Measurements from ENCODE around the gene PNKP.

Gene PNKP

DNA sequence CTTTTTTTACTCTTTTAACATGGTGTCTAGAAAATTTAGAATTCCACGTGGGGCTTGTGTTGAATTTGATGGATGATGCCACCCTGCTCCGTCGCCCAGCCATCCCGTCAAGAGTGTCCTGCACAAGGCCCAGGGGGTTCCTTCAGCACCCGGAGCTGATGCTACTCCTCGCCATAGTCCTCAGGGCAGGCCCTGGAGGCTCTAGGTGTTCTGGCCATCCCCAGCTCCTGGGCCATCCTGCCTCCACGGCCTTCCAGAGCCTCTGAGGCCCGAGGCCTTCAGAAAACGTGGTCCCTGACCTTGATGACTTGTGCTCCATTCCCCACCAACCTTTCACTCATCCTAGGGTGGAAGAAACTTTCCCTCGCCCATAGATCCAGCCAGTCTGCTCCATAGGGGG is 6.5 kb upstream of the PNKP start:
- Histone ChIP-seq H3K27ac (ENCODE audit: low read depth, low read length) (no peak overlapping the region), H3K9ac (ENCODE audit: low read depth, low read length) (no peak overlapping the region), H3K9me3 (ENCODE audit: insufficient read depth, low read depth, low read length) (no peaks in the 10 kb centered on the region), H3K4me3 (ENCODE audit: low read length) (no peak overlapping the region), H3K27me3 (ENCODE audit: insufficient read depth, low read length) (no peaks in the 10 kb centered on the region), H3K36me3 (ENCODE audit: insufficient read depth, low read length) (peaks cover 6% of the 10 kb centered on the region), H3K4me1 (ENCODE audit: insufficient read depth, low read length) (peaks cover 12% of the 10 kb centered on the region)
- WGBS: 91% methylated on average over 10 of the region's 10 CpGs

DNA sequence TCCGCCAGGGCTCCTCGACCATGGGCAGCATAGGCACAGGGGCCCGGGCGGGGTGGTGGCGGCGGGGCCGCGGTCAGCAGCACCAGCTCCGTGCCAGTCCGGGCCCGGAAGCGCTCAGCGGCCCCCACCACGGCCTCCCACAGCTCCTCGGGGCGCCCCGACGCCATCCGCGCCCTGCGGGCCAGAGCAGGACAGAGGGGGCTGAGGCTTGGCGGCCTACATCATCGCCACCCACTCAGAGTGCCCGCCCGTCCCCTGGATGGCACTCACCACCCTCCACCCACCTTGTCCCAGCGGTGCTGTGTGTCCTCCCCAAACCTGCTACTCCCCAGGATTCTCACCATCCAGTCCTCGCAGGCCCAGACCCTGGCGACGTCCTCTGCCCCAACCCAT is 5.7 kb upstream of the PNKP start:
- Histone ChIP-seq H3K9ac (ENCODE audit: low read depth, low read length) (no peak overlapping the region), H3K9me3 (ENCODE audit: insufficient read depth, low read depth, low read length) (no peaks in the 10 kb centered on the region), H3K27me3 (ENCODE audit: insufficient read depth, low read length) (no peaks in the 10 kb centered on the region), H3K27ac (ENCODE audit: low read depth, low read length) (no peak overlapping the region), H3K36me3 (ENCODE audit: insufficient read depth, low read length) (peaks cover 4% of the 10 kb centered on the region; the same call in 1 of the 2 replicates), H3K4me1 (ENCODE audit: insufficient read depth, low read length) (peaks cover 8% of the 10 kb centered on the region; the same call in 1 of the 2 replicates), H3K4me3 (ENCODE audit: low read length) (no peak overlapping the region)
- 96% methylated on average over 29 of the region's 29 CpGs for WGBS

DNA sequence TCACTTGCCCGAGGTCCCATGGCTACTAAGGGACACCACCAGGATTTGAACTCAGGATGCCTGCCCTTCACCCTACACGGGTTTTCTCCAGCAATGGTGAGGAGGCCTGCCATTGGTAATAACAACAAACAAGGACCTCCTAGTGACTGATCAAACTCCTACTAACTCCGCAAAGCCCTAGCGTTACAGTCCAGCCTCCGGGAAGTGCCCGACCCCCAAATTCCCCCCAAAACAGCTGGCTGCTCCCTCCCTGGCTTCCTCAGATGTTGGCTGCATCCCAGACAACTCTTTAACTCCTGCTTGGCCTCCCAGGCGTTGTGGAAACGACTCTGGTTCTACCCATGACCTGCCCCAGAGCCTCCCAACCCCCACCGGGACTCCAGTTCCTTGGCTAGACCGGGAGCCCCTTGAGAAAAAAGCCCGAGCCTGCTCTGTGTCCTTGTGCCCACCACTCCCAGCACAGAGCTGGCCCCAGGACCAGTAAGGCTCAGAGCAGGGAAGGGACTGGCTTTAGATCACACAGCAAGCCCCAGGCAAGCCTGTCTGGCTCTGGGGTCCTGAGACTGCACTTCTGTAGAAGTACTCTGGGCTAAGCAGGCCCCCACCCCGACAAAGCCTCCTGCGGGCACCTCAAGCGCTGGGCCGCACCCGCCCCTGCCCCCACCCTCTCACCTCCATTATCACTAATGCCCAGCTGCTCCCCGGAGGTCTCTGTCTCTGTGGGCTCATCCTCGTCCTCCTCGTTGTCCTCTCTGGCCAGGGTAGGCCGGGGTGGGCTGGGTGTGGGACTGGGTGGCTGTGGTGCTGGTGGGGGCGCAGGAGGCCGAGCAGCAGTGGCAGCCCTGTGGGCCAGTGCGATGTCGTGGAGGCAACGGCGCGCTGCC is 5.1 kb upstream of the PNKP start:
- Histone ChIP-seq H3K27me3 (ENCODE audit: insufficient read depth, low read length) (no peaks in the 10 kb centered on the region), H3K9me3 (ENCODE audit: insufficient read depth, low read depth, low read length) (no peaks in the 10 kb centered on the region), H3K4me3 (ENCODE audit: low read length) (no peak overlapping the region), H3K27ac (ENCODE audit: low read depth, low read length) (no peak overlapping the region), H3K36me3 (ENCODE audit: insufficient read depth, low read length) (peaks cover 4% of the 10 kb centered on the region; the same call in 1 of the 2 replicates), H3K4me1 (ENCODE audit: insufficient read depth, low read length) (peaks cover 11% of the 10 kb centered on the region; the same call in 1 of the 2 replicates), H3K9ac (ENCODE audit: low read depth, low read length) (no peak overlapping the region)
- 93% methylated on average over 27 of the region's 27 CpGs for WGBS

DNA sequence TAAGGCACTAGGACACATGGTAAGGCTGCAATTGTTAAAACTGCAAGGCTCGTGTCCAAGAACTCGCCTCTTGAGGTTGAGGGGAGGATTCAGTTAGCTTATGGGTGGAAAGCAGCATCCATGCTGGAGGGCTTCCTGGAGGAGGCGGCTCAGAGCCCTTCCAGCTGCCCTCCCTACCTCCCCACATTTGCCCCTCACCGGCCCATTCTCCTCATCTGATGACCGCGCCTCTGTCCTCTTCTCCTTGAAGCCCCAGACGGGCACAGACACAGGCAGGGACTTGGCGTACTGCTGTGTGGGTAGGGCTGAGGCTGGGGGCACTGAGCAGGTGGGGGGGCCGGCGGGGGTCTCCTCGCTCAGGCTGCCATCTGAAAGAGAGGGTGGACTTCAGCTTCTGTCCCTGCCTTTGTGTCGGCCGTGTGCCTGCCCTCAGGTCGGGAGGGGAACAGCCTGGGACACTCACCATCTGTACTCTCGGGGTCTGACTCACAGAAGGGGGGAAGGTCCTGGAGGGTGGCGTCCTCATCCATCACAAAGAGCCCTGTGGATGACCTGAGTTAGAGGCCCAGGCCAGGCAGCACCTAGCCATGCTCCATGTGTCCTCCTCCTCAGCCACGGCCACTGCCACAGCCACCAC is 4.1 kb upstream of the PNKP start:
- no peak overlapping the region for H3K27ac ChIP-seq (ENCODE audit: low read depth, low read length)
- no peak overlapping the region for H3K9ac ChIP-seq (ENCODE audit: low read depth, low read length)
- 94% methylated on average over 17 of the region's 17 CpGs for WGBS
- no peaks in the 10 kb centered on the region for H3K27me3 ChIP-seq (ENCODE audit: insufficient read depth, low read length)
- no peaks in the 10 kb centered on the region for H3K9me3 ChIP-seq (ENCODE audit: insufficient read depth, low read depth, low read length)
- peaks cover 11% of the 10 kb centered on the region; the same call in 1 of the 2 replicates for H3K4me1 ChIP-seq (ENCODE audit: insufficient read depth, low read length)
- no peak overlapping the region for H3K4me3 ChIP-seq (ENCODE audit: low read length)
- H3K36me3 ChIP-seq (ENCODE audit: insufficient read depth, low read length): peaks cover 4% of the 10 kb centered on the region; the same call in 1 of the 2 replicates

DNA sequence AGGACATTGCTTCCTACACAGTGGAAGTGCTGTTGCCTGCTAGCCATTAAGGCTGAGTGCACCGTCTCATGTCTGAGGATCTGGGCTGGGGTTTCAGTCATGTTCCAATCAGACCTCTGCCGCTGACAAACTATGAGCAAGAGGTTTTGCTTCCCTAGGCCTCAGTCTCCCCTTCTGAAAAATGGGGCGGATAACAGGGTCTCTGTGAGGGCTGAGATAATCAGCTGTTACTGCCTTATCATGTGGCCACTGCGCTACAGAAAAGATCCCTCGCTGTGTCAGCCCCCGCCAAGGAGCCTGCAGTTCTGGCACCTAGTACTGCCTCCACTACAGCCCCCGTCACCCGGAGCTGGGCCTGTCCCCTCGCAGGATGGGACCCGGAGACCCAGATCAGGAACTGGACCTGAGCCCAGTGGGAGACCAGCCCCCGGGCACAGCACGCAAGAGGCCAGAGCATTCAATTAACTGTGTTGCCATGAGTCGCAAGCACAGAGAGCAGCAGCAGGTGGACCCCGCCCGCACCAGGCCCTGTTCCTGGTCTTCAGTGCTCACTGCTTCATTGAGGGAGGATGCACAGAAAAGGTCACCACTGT is 3.0 kb upstream of the PNKP start:
- Histone ChIP-seq H3K36me3 (ENCODE audit: insufficient read depth, low read length) (peaks cover 4% of the 10 kb centered on the region; the same call in 1 of the 2 replicates), H3K4me1 (ENCODE audit: insufficient read depth, low read length) (peaks cover 8% of the 10 kb centered on the region; the same call in 1 of the 2 replicates), H3K9me3 (ENCODE audit: insufficient read depth, low read depth, low read length) (no peaks in the 10 kb centered on the region), H3K27ac (ENCODE audit: low read depth, low read length) (peak overlapping the region; percentile 73; the same call in 1 of the 2 replicates), H3K27me3 (ENCODE audit: insufficient read depth, low read length) (no peaks in the 10 kb centered on the region), H3K4me3 (ENCODE audit: low read length) (peak overlapping the region; percentile 58), H3K9ac (ENCODE audit: low read depth, low read length) (peak overlapping the region; percentile 64)
- WGBS: 89% methylated on average over 15 of the region's 15 CpGs

DNA sequence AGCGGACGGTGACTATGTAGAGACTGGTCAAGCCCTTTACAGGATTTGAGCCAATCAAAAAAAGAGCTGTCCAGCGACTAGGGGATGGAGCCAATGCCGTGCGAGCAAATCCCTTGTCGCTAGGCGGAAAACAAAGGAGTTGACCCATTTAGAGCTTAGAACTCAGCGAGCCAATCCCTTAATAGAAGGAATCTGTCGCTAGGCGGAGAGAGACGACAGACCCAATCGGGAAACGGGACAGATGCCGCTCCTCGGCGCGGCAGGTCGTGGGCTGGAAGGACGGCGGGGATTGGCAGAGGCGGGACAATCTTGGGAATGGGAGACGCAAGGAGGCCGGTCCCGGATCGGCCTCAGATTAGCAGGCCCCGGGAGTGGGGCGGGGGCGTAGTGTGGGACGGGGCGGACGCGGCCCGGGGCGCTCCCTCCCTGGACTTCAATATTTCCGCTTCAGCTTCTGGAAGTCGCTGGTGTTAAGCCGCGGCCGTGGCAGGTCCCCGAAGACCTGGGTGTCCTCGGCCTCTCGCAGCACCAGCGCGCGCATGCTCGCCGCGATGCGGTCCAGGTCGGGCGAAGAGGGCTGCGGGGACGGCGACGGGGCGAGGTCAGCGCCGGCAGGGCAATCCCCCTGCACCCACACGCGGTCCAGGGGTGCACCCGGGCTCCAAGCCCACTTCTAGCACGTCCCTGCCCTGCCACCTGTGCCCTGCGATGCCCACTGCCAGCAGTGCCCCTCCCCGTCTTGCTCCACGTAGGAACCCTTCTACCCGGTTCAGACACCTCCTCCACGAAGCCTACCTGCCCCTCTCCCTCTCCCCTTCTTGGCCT is 2.3 kb upstream of the PNKP start:
- Histone ChIP-seq H3K36me3 (ENCODE audit: insufficient read depth, low read length) (peaks cover 8% of the 10 kb centered on the region), H3K27me3 (ENCODE audit: insufficient read depth, low read length) (no peaks in the 10 kb centered on the region), H3K27ac (ENCODE audit: low read depth, low read length) (peak overlapping the region; percentile 73), H3K9ac (ENCODE audit: low read depth, low read length) (peak overlapping the region; percentile 64), H3K4me1 (ENCODE audit: insufficient read depth, low read length) (peaks cover 6% of the 10 kb centered on the region; the same call in 1 of the 2 replicates), H3K4me3 (ENCODE audit: low read length) (peak overlapping the region; percentile 58), H3K9me3 (ENCODE audit: insufficient read depth, low read depth, low read length) (no peaks in the 10 kb centered on the region)
- 3% methylated on average over 67 of the region's 67 CpGs for WGBS

DNA sequence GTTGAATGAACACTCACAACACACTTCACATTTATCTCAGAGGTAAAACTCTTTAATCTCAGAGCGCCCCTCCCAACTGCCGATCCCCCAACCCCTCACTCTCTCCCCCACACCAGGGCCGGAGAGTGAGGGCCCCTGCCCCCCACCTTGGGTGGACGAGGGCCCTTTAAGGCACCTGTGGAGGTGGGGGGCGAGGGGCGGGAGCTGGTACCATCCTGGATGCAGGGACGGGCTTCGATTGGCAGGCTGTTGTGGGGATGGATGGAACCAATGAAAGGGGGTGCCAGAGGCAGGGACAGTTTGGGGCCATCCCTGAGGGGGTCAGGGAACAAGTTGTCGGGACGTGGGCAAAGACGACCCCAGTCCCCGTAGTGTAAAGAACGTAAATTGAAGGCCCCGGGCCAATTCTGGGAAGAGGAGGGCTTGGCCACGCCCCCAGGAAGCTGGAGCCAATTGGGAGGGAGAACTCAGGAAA is 1.7 kb upstream of the PNKP start:
- peak overlapping the region; percentile 53 for H3K4me3 ChIP-seq (ENCODE audit: low read length)
- 11% methylated on average over 15 of the region's 15 CpGs for WGBS
- no peak overlapping the region for H3K9ac ChIP-seq (ENCODE audit: low read depth, low read length)
- peak overlapping the region; percentile 21; the same call in 1 of the 2 replicates for H3K27ac ChIP-seq (ENCODE audit: low read depth, low read length)
- no peaks in the 10 kb centered on the region for H3K9me3 ChIP-seq (ENCODE audit: insufficient read depth, low read depth, low read length)
- H3K4me1 ChIP-seq (ENCODE audit: insufficient read depth, low read length): peaks cover 6% of the 10 kb centered on the region; the same call in 1 of the 2 replicates
- H3K36me3 ChIP-seq (ENCODE audit: insufficient read depth, low read length): peaks cover 15% of the 10 kb centered on the region
- no peaks in the 10 kb centered on the region for H3K27me3 ChIP-seq (ENCODE audit: insufficient read depth, low read length)

DNA sequence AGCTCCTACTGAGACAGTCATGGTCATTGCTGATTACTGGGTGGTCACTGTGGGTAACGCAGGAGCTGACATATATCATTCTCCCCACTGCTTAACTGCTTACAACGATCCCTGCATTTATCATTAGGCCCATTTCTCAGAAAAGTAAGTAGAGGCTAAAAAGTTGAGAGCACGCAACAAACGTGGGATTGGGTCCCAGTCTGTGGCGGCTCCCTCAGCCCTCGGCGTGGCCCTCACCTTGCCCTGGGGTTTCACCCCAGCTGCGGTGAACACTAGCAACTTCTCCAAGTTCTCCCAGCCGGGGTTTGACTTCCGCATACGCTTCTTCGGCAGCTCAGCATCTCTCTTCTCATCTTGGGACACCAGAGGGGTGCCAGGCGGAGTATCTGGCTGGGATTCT is 2.5 kb downstream of the PNKP start:
- Histone ChIP-seq H3K36me3 (ENCODE audit: insufficient read depth, low read length) (peaks cover 46% of the 10 kb centered on the region), H3K4me3 (ENCODE audit: low read length) (no peak overlapping the region)

DNA sequence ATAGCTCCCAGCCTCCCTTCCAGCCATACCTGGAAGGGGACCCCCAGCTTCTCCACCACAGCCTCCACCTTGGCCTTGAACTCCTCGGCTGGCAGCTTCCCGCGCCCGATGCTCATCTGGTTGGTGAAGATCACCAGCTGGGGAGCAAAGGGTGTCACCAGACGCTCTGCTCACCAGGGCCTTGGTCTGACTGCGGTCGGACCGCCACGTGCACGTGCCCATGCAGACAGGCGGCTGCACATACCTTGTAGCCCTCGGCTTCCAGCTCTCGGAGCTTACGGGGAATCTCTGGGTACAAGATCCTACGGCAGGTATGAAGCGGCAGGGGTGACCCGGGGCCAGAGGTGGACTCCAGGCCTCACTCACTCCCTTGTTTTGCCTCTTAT is 3.4 kb downstream of the PNKP start:
- WGBS: 96% methylated on average over 17 of the region's 17 CpGs
- Histone ChIP-seq H3K4me1 (ENCODE audit: insufficient read depth, low read length) (0 out of 2 replicates have a peak, but pooled peaks cover 2% of the 10 kb centered on the region), H3K4me3 (ENCODE audit: low read length) (no peak overlapping the region), H3K9me3 (ENCODE audit: insufficient read depth, low read depth, low read length) (no peaks in the 10 kb centered on the region), H3K9ac (ENCODE audit: low read depth, low read length) (no peak overlapping the region), H3K27ac (ENCODE audit: low read depth, low read length) (no peak overlapping the region), H3K36me3 (ENCODE audit: insufficient read depth, low read length) (peaks cover 53% of the 10 kb centered on the region), H3K27me3 (ENCODE audit: insufficient read depth, low read length) (no peaks in the 10 kb centered on the region)

More for the DNA sequence above, 2.5 kb downstream of the PNKP start:
- Histone ChIP-seq H3K9me3 (ENCODE audit: insufficient read depth, low read depth, low read length) (no peaks in the 10 kb centered on the region), H3K9ac (ENCODE audit: low read depth, low read length) (no peak overlapping the region), H3K4me1 (ENCODE audit: insufficient read depth, low read length) (0 out of 2 replicates have a peak, but pooled peaks cover 2% of the 10 kb centered on the region), H3K27ac (ENCODE audit: low read depth, low read length) (no peak overlapping the region), H3K27me3 (ENCODE audit: insufficient read depth, low read length) (no peaks in the 10 kb centered on the region)
- WGBS: 95% methylated on average over 13 of the region's 13 CpGs

DNA sequence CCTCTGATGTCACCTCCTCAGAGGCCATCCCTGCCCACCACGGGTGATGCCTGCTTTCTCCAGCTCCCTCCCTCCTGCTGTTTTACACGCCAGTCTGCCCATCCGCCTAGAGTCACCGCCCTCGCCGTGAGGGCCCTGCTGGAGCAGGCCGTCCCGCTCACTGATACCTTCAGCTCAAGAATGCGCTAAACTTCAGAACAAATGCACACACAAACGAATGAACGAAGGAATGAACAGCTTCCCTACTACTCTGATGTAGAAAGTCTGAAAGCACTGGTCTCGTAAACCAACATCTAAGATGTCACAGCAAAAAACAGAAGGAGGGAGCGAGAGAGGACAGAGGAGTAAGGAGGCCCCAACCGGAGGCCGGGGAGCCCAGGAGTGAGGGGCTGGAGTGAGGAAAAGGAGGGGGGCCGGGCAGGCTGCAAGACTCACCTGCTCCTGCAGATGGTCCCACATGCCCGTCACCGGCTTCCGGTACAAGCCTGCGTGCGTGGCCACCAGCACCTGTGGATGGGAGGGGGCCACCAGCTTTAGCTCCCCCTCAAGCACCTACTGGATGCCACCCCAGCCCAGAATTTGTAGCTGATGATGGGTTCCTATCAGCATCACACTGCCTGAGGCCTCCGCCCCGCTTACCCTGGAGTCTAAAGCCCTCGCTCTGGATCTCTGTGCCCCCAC is 4.0 kb downstream of the PNKP start:
- H3K9ac ChIP-seq (ENCODE audit: low read depth, low read length): no peak overlapping the region
- no peaks in the 10 kb centered on the region for H3K27me3 ChIP-seq (ENCODE audit: insufficient read depth, low read length)
- WGBS: 91% methylated on average over 24 of the region's 24 CpGs
- H3K4me1 ChIP-seq (ENCODE audit: insufficient read depth, low read length): 0 out of 2 replicates have a peak, but pooled peaks cover 2% of the 10 kb centered on the region
- H3K27ac ChIP-seq (ENCODE audit: low read depth, low read length): no peak overlapping the region
- H3K36me3 ChIP-seq (ENCODE audit: insufficient read depth, low read length): peaks cover 58% of the 10 kb centered on the region
- H3K4me3 ChIP-seq (ENCODE audit: low read length): no peak overlapping the region
- no peaks in the 10 kb centered on the region for H3K9me3 ChIP-seq (ENCODE audit: insufficient read depth, low read depth, low read length)
